A673 (cell line): Measurements from ENCODE around the gene TMEM178A.

Experiments used
- CTCF ChIP-seq: fragments of 300-800, 200-600 bp; sonication (generic); conservative IDR thresholded peaks from 2 replicates; pipeline ENCODE4 v1.5.1; 2017; ENCODE audit warnings: low read depth, mild to moderate bottlenecking, antibody characterized with exemption, low read length, moderate library complexity, mixed read lengths
- EZH2 ChIP-seq: fragments of 200-600 bp; sonication (generic); IDR thresholded peaks from 2 replicates; pipeline ENCODE4 v1.6.1; 2017; ENCODE audit warnings: borderline replicate concordance, low read depth, mild to moderate bottlenecking, mixed read lengths, antibody characterized with exemption, low read length; ENCODE audit not compliant: poor library complexity, severe bottlenecking

- TF ChIP-seq EZH2 (no peak), CTCF (no peak)
These were observed 91.4 kb downstream of the TMEM178A start for GRCh38 chr2:39757156-39757555.
